Activated naive CD4-positive, alpha-beta T cell treated with anti-CD3 and anti-CD28 coated beads, Interleukin-2, amount 10 ng/mL, durations not matched to agents 7 days and 5 days (primary cell): ENCODE data around the gene PXDN.

Experiments used
- CTCF ChIA-PET: fragments of 350-600 bp; sonication (Branson Sonifier 250); formaldehyde crosslinking; loops from one replicate; lab custom pipeline; 2021; ENCODE audit warnings: antibody characterized with exemption; lab: Charles Lee
- DNase-seq: peaks from one replicate; pipeline ENCODE4 v3.0.0-alpha.2; 2020
- H3K27ac Mint-ChIP-seq: one replicate; pipeline ENCODE4 v1.8.0; 2021; ENCODE audit warnings: mild to moderate bottlenecking, moderate library complexity, mixed read lengths
- H3K27me3 Mint-ChIP-seq: one replicate; pipeline ENCODE4 v1.8.0; 2021; ENCODE audit warnings: mild to moderate bottlenecking, mixed read lengths
- H3K36me3 Mint-ChIP-seq: one replicate; pipeline ENCODE4 v1.8.0; 2021; ENCODE audit warnings: mixed read lengths
- H3K4me1 Mint-ChIP-seq: one replicate; pipeline ENCODE4 v1.8.0; 2021; ENCODE audit warnings: mixed read lengths
- H3K4me3 Mint-ChIP-seq: one replicate; pipeline ENCODE4 v1.8.0; 2021; ENCODE audit warnings: mild to moderate bottlenecking, moderate library complexity, mixed read lengths
- H3K9me3 Mint-ChIP-seq: one replicate; pipeline ENCODE4 v1.8.0; 2021; ENCODE audit warnings: mixed read lengths

The PXDN gene

GRCh38 chr2:1656961-1657841 lies 87.1 kb downstream of the PXDN start:
- Mint-ChIP-seq H3K9me3 (no peaks in the 10 kb centered on the region), H3K27me3 (no peaks in the 10 kb centered on the region), H3K4me1 (no peaks in the 10 kb centered on the region), H3K27ac (no peak overlapping the region), H3K4me3 (no peak overlapping the region), H3K36me3 (no peaks in the 10 kb centered on the region)
- DNase-seq = no peak
- CTCF ChIA-PET = no interaction called here

- no peak for DNase-seq
- CTCF ChIA-PET = no interaction called here
- no peaks in the 10 kb centered on the region for H3K27me3 Mint-ChIP-seq
Observed at GRCh38 chr2:1656326-1656960, 87.9 kb downstream of the PXDN start.

DNA sequence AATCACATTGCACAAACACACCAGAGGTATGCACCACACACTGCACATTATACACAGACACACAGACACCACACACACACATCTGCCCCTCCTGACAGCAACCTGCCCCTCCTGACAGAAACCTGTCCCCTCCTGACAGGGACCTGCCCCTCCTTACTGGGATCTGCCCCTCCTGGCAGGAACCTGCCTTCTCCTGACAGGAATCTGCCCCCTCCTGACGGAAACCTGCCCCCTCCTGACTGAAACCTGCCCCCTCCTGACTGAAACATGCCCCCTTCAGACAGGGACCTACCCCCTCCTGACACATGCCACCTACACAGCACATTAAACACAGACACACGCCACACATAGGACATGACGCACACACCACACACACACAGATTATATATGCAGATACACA lies 88.9 kb downstream of the PXDN start:
- Mint-ChIP-seq H3K36me3 (no peaks in the 10 kb centered on the region), H3K4me3 (no peak overlapping the region), H3K4me1 (no peaks in the 10 kb centered on the region), H3K9me3 (no peaks in the 10 kb centered on the region), H3K27ac (no peak overlapping the region), H3K27me3 (no peaks in the 10 kb centered on the region)
- CTCF ChIA-PET = no interaction called here
- DNase-seq = no peak

More at GRCh38 chr2:1656326-1656960, 87.9 kb downstream of the PXDN start:
- H3K36me3 Mint-ChIP-seq = no peaks in the 10 kb centered on the region
- no peaks in the 10 kb centered on the region for H3K9me3 Mint-ChIP-seq
- H3K27ac Mint-ChIP-seq = no peak overlapping the region
- H3K4me3 Mint-ChIP-seq = no peak overlapping the region
- no peaks in the 10 kb centered on the region for H3K4me1 Mint-ChIP-seq

GRCh38 chr2:1654696-1655374 lies 89.5 kb downstream of the PXDN start:
- H3K4me1 Mint-ChIP-seq = no peaks in the 10 kb centered on the region
- peaks cover 3% of the 10 kb centered on the region for H3K9me3 Mint-ChIP-seq
- CTCF ChIA-PET = no interaction called here
- no peaks in the 10 kb centered on the region for H3K27me3 Mint-ChIP-seq
- H3K4me3 Mint-ChIP-seq = no peak overlapping the region
- DNase-seq = no peak
- H3K36me3 Mint-ChIP-seq = no peaks in the 10 kb centered on the region
- H3K27ac Mint-ChIP-seq = no peak overlapping the region

DNA sequence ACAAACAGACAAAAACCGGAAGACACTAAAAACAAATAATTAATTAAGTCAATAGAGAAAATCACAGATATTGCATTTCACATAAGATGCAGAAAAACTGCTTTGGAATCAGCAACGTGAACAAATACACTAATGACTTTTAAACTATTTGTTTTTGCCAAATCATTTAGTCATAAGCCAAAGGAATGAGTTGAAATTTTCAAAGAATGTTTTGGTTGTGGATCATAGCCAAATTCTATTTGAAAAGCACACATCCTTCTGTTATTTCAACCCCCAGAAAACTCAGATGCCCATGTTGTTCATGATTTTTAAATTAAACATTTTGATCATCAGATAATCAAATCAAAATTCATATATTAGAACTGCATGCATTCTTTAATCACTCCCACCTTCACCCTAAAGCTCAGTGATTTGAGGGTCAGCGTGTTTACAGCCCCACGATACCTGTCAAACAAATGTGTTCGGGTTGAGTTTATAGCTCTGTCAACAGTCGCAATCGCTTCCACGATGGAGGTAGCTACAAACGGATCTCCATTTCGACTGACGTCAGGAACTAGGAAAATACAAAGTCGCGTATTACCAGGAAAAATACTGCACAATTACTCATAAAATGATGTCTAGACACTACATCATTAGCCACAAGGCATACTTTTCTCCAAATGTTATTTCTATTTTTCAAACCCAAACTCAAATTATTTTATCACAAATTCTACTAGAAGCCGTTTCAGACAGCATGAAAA lies 90.2 kb downstream of the PXDN start:
- Mint-ChIP-seq H3K36me3 (no peaks in the 10 kb centered on the region), H3K27ac (no peak overlapping the region), H3K9me3 (peaks cover 3% of the 10 kb centered on the region), H3K4me1 (no peaks in the 10 kb centered on the region), H3K27me3 (no peaks in the 10 kb centered on the region), H3K4me3 (no peak overlapping the region)
- DNase-seq = no peak
- CTCF ChIA-PET = no interaction called here

DNA sequence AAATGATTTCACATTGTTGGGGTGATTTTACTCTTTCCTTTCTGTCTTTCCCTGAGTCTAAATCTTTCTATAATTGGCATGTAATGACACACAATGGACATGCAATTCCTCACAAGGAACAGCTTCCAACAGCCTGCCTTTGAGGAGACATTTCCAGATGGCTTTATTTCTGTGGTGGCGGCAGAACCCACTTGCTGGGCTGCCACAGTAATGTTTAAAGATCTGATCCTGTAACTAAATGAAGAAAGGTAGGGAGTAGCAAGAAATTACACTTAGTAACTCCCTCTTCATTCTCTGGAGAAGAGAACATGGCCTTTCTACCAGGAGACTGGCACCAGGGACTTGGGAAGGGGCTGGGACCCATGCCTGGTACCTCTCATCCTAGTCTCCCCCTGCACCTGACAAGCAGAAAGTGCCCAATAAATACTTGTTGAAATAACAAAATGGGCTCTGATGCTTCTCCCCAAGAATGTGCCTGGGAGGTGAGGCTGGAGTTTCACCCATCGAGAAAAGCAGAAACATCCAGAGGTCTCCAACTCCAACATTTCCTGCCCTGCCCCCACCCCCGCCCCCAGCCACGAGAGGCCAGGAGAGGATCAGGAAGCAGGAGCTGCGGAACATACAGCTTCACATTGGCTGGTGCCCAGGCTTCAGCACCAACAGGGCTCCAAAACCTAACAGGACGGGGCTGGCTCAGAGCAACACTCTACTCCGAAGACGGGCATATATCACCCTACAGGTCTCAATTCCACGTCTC lies 92.1 kb downstream of the PXDN start:
- Mint-ChIP-seq H3K9me3 (peaks cover 3% of the 10 kb centered on the region), H3K4me1 (no peaks in the 10 kb centered on the region), H3K4me3 (no peak overlapping the region), H3K36me3 (no peaks in the 10 kb centered on the region), H3K27ac (no peak overlapping the region), H3K27me3 (no peaks in the 10 kb centered on the region)
- CTCF ChIA-PET = no interaction called here
- no peak for DNase-seq

DNA sequence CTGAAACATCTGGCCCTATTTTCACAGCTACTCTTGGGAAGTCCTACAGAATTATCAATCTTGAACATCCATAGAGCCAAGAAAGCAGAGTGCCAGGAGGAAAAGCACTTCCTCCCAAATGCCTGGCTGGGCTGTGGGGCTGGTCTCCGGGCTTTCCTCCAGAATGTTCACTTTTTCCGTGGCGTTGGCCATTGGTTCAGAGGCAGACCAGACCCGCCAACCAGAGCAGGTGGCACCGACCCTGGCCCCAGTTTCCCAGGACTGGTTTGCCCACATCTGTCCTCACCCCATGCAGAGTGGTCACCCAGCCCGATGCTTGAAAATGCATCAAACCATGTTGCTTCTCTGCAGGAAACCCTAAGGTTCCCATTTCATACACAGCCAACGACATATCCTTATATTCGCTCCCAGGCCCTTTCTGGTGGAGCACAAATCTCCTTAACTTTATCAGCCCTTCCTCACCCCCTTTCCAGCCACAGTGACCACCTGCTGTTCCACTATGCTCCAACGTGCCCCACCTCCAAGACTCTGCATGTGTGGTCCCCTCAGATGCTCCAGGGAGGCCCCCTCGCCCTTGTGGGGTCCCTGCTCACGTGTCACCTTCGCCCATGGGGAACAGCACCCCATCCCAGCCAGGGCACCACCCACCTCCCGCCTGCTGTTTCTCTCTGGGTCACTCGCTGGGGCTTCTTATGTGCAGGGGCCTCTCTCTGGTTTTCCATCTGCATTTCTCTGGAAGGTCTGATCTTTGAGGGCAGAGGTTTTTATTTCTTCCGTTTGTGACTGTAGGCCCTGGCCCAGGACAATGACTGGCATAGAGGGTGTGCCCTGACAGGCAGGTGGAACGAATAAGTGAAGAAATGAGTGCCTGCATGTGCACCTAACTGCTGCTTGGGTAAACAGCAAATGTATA lies 92.9 kb downstream of the PXDN start:
- no peak overlapping the region for H3K4me3 Mint-ChIP-seq
- no peaks in the 10 kb centered on the region for H3K36me3 Mint-ChIP-seq
- CTCF ChIA-PET = no interaction called here
- no peak overlapping the region for H3K27ac Mint-ChIP-seq
- no peak for DNase-seq
- no peaks in the 10 kb centered on the region for H3K27me3 Mint-ChIP-seq
- H3K9me3 Mint-ChIP-seq = peaks cover 3% of the 10 kb centered on the region
- no peaks in the 10 kb centered on the region for H3K4me1 Mint-ChIP-seq

DNA sequence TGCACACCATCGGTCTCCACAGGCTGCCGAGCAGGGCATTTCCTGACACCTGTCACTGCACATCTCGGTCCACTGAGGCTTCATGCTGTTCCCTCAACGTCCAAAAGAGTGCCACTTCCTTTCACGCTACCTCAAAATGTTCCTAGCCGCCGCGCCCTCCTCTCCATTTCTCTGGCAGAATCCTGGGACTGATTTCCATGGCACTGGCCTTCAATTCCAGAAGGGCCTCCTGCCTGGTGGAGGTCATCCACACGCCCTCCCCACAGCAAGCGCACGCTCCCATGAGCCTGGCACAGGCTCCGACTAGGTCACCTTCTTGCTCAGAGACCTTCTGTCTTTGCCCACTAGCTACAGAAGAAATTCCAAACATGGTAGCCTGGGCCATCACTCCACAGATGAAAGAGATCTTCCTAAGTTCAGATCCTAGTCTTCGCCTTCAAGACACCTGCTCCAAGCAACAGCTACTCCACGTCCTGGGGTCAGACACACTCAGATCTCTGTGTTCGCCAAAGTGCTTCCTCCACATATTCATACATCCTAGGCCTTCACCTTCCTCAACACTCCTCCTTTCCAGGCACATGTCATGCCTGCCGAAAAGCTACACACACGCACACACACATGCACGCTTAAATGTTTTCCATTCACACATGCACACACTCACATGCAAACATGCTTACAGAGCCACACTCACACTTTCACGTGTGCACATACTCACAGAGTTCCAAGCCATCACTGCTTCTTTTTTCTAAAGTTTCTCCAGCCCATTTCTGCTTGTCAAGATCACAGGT lies 94.0 kb downstream of the PXDN start:
- H3K4me1 Mint-ChIP-seq = no peaks in the 10 kb centered on the region
- H3K36me3 Mint-ChIP-seq = no peaks in the 10 kb centered on the region
- H3K4me3 Mint-ChIP-seq = no peak overlapping the region
- CTCF ChIA-PET = no interaction called here
- DNase-seq = no peak
- H3K27me3 Mint-ChIP-seq = no peaks in the 10 kb centered on the region
- no peak overlapping the region for H3K27ac Mint-ChIP-seq
- H3K9me3 Mint-ChIP-seq = peaks cover 3% of the 10 kb centered on the region

GRCh38 chr2:1649103-1650084 lies 94.9 kb downstream of the PXDN start:
- CTCF ChIA-PET = no interaction called here
- no peaks in the 10 kb centered on the region for H3K36me3 Mint-ChIP-seq
- no peak overlapping the region for H3K4me3 Mint-ChIP-seq
- no peak for DNase-seq
- H3K4me1 Mint-ChIP-seq = no peaks in the 10 kb centered on the region
- peaks cover 3% of the 10 kb centered on the region for H3K9me3 Mint-ChIP-seq
- H3K27me3 Mint-ChIP-seq = no peaks in the 10 kb centered on the region
- H3K27ac Mint-ChIP-seq = no peak overlapping the region

DNA sequence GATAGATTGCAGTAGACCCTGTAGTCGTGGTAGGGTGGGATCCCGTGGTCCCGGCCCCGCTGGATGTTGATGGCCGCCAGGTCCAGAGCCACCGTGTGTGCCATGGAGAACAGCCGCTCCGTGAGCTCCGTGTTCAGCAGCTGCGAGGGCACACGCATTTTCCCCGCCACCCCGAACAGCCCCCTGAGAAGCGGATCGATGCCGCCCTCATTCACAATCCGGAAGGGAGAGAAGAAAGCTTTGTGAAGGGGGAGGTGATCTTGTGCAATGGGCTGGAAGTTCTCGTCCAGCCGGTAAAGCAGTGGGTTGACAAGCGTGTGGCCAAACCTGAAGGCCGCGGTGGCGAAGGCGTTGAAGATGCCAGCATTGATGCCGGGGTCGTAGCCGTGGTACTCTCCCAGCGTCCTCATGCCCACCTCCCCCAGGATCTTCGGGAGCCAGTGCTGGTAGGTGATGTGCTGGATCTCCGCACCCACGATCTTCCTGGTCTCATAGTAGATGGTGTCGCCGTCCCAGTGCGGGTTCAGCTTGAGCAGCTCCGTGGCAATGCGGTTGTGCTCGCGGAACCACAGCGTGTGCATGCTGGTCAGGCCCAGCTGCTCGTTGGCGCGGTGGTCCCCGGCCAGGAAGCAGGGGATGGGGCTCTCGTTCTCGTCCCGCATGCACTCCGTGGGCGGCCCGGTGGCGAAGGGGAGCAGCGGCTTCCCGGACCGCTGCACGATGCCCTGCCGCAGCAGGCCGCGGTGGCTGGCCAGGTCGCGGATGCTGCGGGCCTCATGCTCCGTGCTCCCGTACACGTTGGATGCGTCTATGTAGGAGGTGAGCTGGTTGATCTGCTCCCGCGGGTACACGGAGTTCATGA lies 95.8 kb downstream of the PXDN start:
- Mint-ChIP-seq H3K36me3 (no peaks in the 10 kb centered on the region), H3K27ac (no peak overlapping the region), H3K4me1 (no peaks in the 10 kb centered on the region), H3K27me3 (no peaks in the 10 kb centered on the region), H3K9me3 (peaks cover 3% of the 10 kb centered on the region), H3K4me3 (no peak overlapping the region)
- CTCF ChIA-PET = no interaction called here
- no peak for DNase-seq
